ENCODE data around the gene FOXP1.
A peak's percentile ranks its signal among the peaks of the same experiment; 100 is the strongest.

FOXP1 gene

GRCh38 chr3:71579326-71579934 lies 4.1 kb downstream of the FOXP1 start:
- peak; percentile 36 for DNase-seq (ENCODE audit: low read depth)
- no peak overlapping the region for H3K4me3 ChIP-seq (ENCODE audit: low read length)

GRCh38 chr3:71578054-71578751 lies 5.3 kb downstream of the FOXP1 start:
- TF ChIP-seq CTCF (IDR thresholded peaks at IDR 0.05; ENCODE audit: insufficient read depth, low read depth, low read length, missing control alignments): no peak
- no peak overlapping the region for H3K4me3 ChIP-seq (ENCODE audit: low read length)
- peak; percentile 42 for DNase-seq (ENCODE audit: low read depth)

More at GRCh38 chr3:71579326-71579934, 4.1 kb downstream of the FOXP1 start:
- TF ChIP-seq CTCF (IDR thresholded peaks at IDR 0.05; ENCODE audit: insufficient read depth, low read depth, low read length, missing control alignments): no peak

GRCh38 chr3:71577011-71577410 lies 6.5 kb downstream of the FOXP1 start:
- TF ChIP-seq CTCF (IDR thresholded peaks at IDR 0.05; ENCODE audit: insufficient read depth, low read depth, low read length, missing control alignments): no peak
- no peak overlapping the region for H3K4me3 ChIP-seq (ENCODE audit: low read length)
- DNase-seq (ENCODE audit: low read depth): no peak

GRCh38 chr3:71575433-71575832 lies 8.1 kb downstream of the FOXP1 start:
- TF ChIP-seq CTCF (IDR thresholded peaks at IDR 0.05; ENCODE audit: insufficient read depth, low read depth, low read length, missing control alignments): no peak
- no peak for DNase-seq (ENCODE audit: low read depth)
- no peak overlapping the region for H3K4me3 ChIP-seq (ENCODE audit: low read length)

GRCh38 chr3:71573181-71573580 lies 10.3 kb downstream of the FOXP1 start:
- TF ChIP-seq CTCF (IDR thresholded peaks at IDR 0.05; ENCODE audit: insufficient read depth, low read depth, low read length, missing control alignments): no peak
- DNase-seq (ENCODE audit: low read depth): no peak
- no peak overlapping the region for H3K4me3 ChIP-seq (ENCODE audit: low read length)

- no peak for DNase-seq (ENCODE audit: low read depth)
- no peak for TF ChIP-seq CTCF (IDR thresholded peaks at IDR 0.05; ENCODE audit: insufficient read depth, low read depth, low read length, missing control alignments)
- H3K4me3 ChIP-seq (ENCODE audit: low read length): no peak overlapping the region
These were observed 13.0 kb downstream of the FOXP1 start for GRCh38 chr3:71570546-71570945.

GRCh38 chr3:71568207-71568606 lies 15.3 kb downstream of the FOXP1 start:
- DNase-seq (ENCODE audit: low read depth): peak; percentile 21
- TF ChIP-seq CTCF (IDR thresholded peaks at IDR 0.05; ENCODE audit: insufficient read depth, low read depth, low read length, missing control alignments): no peak
- no peak overlapping the region for H3K4me3 ChIP-seq (ENCODE audit: low read length)

All from epithelial cell of esophagus (primary cell).